Measurements from ENCODE around the gene MT1M.

MT1M gene

DNA sequence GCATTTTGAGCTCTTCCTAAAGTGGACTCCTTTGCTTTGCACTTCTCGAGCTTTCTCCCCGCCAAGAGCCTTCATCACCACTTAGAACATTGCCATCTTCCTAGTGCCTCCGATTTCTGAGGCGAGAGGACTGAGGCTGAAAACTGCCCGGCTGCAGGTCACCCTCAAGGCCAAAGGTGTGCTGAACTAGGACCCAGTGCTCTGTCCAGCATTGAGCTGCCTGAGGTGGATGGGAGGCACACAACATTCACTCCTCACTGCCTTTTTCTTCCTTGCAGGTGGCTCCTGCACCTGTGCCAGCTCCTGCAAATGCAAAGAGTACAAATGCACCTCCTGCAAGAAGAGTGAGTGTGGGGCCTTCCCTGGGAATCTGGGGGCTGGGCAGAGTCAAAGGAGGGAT, 11.4 kb downstream of the MT1M start:
- Mint-ChIP-seq H3K9me3 (no peaks in the 10 kb centered on the region), H3K4me1 (ENCODE audit: low read depth) (peaks cover 22% of the 10 kb centered on the region), H3K27ac (no peak overlapping the region), H3K4me3 (peak overlapping the region; percentile 63), H3K27me3 (peaks cover 34% of the 10 kb centered on the region), H3K36me3 (ENCODE audit: low read depth) (no peaks in the 10 kb centered on the region)
- no peak for DNase-seq

DNA sequence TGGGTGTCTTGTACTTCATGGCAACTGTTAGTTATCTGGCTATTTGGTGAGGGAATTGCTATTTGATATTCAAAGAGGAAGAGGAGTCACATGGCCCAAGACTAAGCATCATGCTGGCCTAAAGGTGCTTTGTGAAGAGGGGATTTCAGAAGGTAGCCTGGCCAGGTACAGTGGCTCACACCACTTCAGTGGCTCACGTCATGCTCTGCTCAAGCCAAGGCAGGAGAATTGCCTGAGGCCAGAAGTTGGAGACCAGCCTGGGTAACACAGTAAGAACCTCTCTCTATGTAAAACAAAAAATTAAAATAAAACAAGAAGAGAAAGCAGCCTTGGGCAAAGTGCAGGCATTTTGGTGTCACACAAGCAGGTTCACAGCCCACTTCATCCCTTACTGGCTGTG, 12.9 kb downstream of the MT1M start:
- Mint-ChIP-seq H3K4me3 (no peak overlapping the region), H3K27ac (no peak overlapping the region), H3K9me3 (no peaks in the 10 kb centered on the region), H3K4me1 (ENCODE audit: low read depth) (peaks cover 22% of the 10 kb centered on the region), H3K36me3 (ENCODE audit: low read depth) (no peaks in the 10 kb centered on the region), H3K27me3 (peaks cover 26% of the 10 kb centered on the region)
- DNase-seq: no peak

DNA sequence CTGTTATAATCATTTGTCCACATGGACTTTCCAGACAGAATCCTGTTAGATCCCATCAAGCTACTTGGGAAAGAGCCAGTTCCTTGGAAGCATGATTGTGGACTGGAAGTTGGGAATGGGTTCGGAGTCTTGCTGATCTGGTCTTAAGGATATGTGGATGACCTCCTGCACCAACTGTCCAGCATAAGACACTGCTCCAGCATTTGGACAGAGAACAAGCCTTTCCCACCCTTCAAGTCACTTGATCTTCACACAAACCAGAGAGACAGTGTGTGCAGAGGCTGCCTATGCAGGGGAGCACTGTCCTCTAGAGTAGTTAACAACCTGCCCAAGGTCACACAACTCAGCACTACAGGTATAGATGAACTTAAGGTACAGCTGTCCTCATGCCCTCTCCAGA, 13.4 kb downstream of the MT1M start:
- no peak overlapping the region for H3K27ac Mint-ChIP-seq
- H3K27me3 Mint-ChIP-seq: peaks cover 24% of the 10 kb centered on the region
- H3K36me3 Mint-ChIP-seq (ENCODE audit: low read depth): no peaks in the 10 kb centered on the region
- H3K4me3 Mint-ChIP-seq: no peak overlapping the region
- H3K4me1 Mint-ChIP-seq (ENCODE audit: low read depth): peaks cover 22% of the 10 kb centered on the region
- H3K9me3 Mint-ChIP-seq: no peaks in the 10 kb centered on the region
- no peak for DNase-seq

DNA sequence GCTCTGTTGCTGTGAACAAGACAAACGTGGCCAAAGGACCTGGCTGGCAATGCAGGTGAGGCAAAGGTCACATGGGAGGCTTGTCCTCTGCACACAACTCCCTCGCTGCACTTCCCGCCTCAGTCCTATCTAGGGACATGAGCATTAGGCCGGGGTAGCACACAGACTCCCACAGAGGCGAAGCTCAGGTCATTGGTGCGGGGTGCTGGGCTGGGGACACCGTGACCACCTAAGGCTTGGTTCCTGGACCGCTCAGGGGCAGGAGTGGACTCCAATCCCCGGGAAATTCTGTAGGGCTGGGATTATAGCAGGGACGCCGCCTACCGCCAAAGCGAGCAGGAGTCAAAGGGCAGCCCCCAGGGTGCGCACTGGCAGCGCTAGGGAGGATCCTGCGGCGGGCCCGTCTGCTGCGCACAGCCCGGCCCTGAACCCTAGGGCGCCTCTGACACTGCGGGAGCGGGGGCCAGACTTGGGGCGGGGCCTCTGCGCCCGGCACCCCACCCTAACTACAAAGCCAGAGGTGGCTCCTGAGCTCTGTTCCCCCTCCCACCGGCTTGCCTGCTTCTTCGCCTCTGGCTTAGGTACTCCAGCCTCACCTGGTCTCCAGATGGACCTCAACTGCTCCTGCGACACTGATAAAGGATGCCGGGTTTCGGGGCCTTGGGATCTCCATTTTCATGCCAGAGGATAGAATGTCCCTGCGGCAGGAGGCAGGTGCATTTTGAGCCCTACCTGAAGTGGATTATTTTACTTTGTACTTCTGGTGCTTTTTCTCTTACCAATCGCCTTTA, 15.4 kb downstream of the MT1M start:
- Mint-ChIP-seq H3K4me3 (no peak overlapping the region), H3K27ac (no peak overlapping the region), H3K4me1 (ENCODE audit: low read depth) (peaks cover 15% of the 10 kb centered on the region), H3K36me3 (ENCODE audit: low read depth) (no peaks in the 10 kb centered on the region), H3K9me3 (no peaks in the 10 kb centered on the region), H3K27me3 (peaks cover 35% of the 10 kb centered on the region)
- no peak for DNase-seq

DNA sequence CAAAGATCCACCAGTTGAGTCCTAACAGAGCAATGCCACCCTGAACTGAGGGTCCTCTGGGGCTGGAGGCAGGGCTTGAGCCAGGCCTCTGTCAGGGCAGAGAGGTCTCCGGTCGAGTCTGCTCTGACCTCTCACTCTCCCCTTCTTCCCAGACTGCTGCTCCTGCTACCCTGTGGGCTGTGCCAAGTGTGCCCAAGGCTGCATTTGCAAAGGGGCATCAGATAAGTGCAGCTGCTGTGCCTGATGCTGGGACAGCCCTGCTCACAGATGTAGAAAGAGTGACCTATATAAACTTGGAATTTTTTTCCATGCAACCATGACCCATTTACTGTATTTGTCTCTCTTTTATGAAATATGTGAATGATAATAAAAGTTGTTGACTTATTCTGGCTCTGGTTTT, 16.8 kb downstream of the MT1M start:
- H3K4me3 Mint-ChIP-seq: no peak overlapping the region
- H3K27ac Mint-ChIP-seq: no peak overlapping the region
- no peaks in the 10 kb centered on the region for H3K9me3 Mint-ChIP-seq
- peaks cover 37% of the 10 kb centered on the region for H3K27me3 Mint-ChIP-seq
- DNase-seq: no peak
- no peaks in the 10 kb centered on the region for H3K36me3 Mint-ChIP-seq (ENCODE audit: low read depth)
- H3K4me1 Mint-ChIP-seq (ENCODE audit: low read depth): peaks cover 1% of the 10 kb centered on the region

DNA sequence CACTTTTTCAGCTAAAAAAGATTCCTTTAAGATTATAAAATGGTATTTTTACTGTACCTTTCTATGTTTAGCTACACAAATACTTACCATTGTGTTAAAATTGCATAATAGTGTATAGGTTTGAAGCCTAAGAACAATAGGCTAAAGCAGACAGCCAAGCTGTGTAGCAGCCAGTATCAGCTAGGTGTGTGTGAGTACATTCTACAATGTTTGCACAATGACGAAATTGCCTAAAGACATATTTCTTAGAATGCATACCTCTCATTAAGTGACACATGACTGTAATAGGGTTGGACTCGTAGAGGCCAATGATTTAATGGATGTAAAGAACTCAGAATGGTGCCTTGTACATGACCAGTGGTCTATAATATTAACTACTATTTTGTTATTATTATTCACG, 17.4 kb downstream of the MT1M start:
- H3K27ac Mint-ChIP-seq: no peak overlapping the region
- H3K27me3 Mint-ChIP-seq: peaks cover 37% of the 10 kb centered on the region
- no peaks in the 10 kb centered on the region for H3K4me1 Mint-ChIP-seq (ENCODE audit: low read depth)
- no peak for DNase-seq
- no peaks in the 10 kb centered on the region for H3K36me3 Mint-ChIP-seq (ENCODE audit: low read depth)
- no peak overlapping the region for H3K4me3 Mint-ChIP-seq
- no peaks in the 10 kb centered on the region for H3K9me3 Mint-ChIP-seq

DNA sequence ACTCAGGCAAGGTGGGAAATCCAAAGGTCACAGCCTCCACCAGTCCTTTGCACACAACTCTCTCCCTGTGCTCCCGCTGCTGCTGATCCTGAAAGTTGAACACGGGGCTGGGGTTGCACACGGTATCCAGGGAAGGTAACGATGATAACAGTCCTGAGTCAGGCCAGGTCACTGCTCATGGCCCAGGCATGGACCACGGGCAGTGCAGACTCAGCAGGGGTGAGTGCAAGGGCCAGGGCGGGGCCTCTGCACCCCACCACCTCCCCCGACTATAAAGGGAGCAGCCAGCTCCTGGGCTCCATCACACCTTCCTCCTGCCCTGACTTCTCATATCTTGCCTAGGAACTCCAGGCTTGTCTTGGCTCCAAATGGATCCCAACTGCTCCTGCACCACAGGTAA, 19.1 kb downstream of the MT1M start, which contains the start of gene MT1B:
Gene MT1B, plus strand, starts transcription at position 301 of the 400 bp plus-strand sequence. Its CDS starts 68 bp downstream, at position 369.
- H3K27ac Mint-ChIP-seq: no peak within 1 kb of the TSS
- no peak for DNase-seq
- no peaks in the 10 kb centered on the region for H3K4me1 Mint-ChIP-seq (ENCODE audit: low read depth)
- no peak within 1 kb of the TSS for H3K4me3 Mint-ChIP-seq
- peaks cover 37% of the 10 kb centered on the region for H3K27me3 Mint-ChIP-seq
- H3K9me3 Mint-ChIP-seq: no peaks in the 10 kb centered on the region
- H3K36me3 Mint-ChIP-seq (ENCODE audit: low read depth): no peaks in the 10 kb centered on the region

DNA sequence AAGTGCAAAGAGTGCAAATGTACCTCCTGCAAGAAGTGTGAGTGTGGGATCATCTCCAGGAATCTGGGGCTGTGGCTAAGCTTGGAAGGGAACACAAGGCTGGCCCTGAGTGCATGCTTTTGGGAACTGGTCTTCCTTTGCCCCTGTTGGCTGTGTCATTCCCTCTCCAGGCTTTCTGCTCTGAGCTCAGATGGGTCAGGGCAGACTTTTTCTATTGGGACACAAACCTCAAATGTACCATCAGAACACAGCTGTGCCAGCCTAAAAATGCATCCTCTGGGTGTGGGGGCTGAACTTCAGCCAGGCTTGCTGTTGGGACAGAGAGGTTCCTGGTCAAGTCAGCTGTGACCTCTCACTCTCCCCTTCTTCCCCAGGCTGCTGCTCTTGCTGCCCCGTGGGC, 20.1 kb downstream of the MT1M start:
- DNase-seq: no peak
- Mint-ChIP-seq H3K27me3 (peaks cover 33% of the 10 kb centered on the region), H3K36me3 (ENCODE audit: low read depth) (no peaks in the 10 kb centered on the region), H3K9me3 (no peaks in the 10 kb centered on the region), H3K4me1 (ENCODE audit: low read depth) (peaks cover 6% of the 10 kb centered on the region), H3K4me3 (no peak overlapping the region), H3K27ac (no peak overlapping the region)

DNA sequence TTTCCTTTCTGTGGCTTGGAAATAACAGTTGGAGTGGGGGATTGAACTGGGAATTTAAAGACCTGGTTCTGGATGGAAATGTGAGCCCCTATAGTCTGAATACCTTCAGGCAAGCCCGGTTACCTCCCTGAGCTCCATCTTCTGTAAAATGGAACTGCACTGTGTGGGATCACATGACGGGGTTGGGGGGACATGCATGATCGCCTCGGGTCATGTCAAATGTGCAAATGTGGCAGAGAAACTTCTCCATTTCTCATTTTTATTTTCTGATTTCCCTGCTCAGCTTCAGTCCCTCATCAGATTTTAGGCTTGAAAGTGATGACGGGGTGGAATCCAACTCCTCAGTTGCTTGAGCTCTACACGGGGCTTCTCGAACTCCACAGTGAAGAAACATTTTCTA, 20.8 kb downstream of the MT1M start:
- H3K27ac Mint-ChIP-seq: no peak overlapping the region
- H3K27me3 Mint-ChIP-seq: peaks cover 33% of the 10 kb centered on the region
- no peak overlapping the region for H3K4me3 Mint-ChIP-seq
- H3K4me1 Mint-ChIP-seq (ENCODE audit: low read depth): peaks cover 10% of the 10 kb centered on the region
- DNase-seq: no peak
- peaks cover 2% of the 10 kb centered on the region for H3K36me3 Mint-ChIP-seq (ENCODE audit: low read depth)
- H3K9me3 Mint-ChIP-seq: no peaks in the 10 kb centered on the region

DNA sequence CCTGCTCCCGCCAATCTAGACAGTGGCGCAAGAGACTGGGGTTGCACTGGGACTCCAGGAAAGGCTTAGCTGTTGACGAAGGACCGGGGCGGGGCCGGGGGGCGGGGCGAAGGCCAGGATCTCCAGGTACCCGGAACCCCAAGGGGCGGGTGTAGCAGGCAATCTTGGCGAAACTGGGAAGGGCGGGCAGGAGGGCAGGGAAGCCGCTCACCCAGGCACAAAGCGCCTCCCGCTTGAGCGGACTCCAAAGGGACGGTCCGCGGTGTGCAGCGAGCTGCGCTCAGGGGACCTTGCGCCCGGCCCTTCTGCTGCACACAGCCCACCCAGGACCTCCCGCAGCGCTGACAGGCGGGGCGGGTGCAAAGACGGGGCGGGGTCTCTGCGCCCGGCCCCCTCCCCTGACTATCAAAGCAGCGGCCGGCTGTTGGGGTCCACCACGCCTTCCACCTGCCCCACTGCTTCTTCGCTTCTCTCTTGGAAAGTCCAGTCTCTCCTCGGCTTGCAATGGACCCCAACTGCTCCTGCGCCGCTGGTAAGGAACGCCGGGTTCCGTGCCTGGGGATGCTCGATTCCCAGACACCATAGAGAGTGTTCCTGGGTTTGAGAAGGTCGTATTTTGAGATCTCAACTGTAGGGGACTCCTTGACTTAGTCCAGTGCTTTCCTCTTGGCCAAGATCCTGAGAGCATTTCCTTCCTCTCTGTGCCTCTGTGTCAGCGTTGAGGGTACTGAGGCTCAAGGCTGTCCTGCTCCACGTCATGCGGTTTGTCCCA, 25.3 kb downstream of the MT1M start, which contains the start of gene MT1F:
Gene MT1F, plus strand, starts transcription at position 405 of the 772 bp plus-strand sequence. Its CDS starts 100 bp downstream, at position 505.
- peak; percentile 83 for DNase-seq
- Mint-ChIP-seq H3K9me3 (no peaks in the 10 kb centered on the region), H3K27ac (peak within 1 kb of the TSS; percentile 75), H3K4me3 (peak within 1 kb of the TSS; percentile 86), H3K36me3 (ENCODE audit: low read depth) (peaks cover 2% of the 10 kb centered on the region), H3K27me3 (peaks cover 3% of the 10 kb centered on the region), H3K4me1 (ENCODE audit: low read depth) (peaks cover 25% of the 10 kb centered on the region)

DNA sequence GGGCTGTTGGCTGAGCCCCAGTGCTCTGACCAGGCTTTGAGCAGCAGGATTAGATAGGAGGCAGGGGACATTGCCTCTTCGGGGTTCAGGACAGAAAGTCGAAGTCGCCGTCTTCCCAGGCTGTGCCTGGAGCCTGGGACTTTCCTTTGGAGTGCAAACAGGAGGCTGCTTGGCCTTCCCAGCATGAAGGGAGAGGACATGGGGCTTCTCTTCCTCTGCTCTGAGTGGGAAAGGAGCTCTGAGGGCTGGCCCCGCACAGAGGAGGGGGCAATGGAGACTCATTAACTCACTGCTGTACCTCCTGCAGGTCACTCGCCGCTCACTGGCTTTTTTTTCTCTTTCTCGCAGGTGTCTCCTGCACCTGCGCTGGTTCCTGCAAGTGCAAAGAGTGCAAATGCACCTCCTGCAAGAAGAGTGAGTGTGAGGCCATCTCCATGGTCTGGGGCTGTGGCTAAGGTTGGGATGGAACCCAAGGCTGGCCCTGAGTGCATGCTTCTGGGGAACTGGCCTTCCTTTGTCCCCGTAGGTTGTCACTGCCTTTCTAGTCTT, 25.9 kb downstream of the MT1M start:
- Mint-ChIP-seq H3K27ac (no peak overlapping the region), H3K36me3 (ENCODE audit: low read depth) (peaks cover 2% of the 10 kb centered on the region), H3K4me1 (ENCODE audit: low read depth) (peaks cover 28% of the 10 kb centered on the region), H3K4me3 (peak overlapping the region; percentile 86), H3K9me3 (no peaks in the 10 kb centered on the region), H3K27me3 (no peaks in the 10 kb centered on the region)
- DNase-seq: no peak

DNA sequence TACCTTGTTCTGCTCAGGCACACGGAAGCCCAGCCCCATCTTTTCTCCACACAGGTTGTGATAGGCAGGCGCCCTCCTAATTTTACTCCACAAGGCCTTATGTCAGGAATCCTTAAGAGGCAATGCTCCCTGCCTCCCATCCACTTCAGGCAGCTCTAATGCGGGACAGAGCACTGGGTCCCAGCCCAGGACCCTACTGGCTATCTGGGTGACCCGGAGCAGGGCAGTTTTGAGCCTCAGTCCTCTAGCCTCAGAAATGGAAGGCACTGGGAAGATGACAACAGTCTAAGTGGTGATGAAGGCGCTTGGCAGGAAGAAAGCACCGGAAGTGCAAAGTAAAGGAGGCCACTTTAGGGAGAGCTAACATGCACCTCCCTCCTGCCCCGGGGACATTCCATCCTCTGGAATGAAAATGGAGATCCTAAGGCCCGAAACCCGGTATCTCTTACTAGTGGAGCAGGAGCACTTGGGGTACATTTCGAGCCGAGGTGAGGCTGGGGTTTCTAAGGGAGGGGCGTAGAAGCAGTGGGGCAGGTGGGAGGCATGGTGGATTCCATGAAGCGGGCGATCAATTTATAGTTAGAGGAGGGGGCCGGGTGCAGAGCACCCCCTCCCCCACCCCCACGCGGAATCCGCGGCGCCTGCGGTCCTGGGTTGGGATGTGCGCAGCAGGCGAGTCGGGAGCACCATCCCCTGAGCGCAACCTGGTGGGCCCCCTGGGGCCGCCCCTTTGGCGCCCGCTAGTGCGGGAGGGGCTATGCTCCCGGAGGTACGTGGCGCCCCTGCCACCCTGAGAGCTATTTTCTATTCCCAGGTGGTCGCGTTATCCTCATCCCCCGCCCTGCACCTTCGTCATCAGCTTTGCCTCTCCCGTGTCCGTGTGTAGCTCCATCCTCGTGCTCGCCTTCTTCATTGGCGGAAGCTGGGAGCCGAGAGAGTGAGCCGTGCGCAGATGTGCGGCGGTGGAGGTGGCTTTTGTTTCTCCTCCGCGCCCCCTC, 30.2 kb downstream of the MT1M start:
- peak overlapping the region; percentile 85 for H3K27ac Mint-ChIP-seq
- DNase-seq: peak; percentile 63

DNA sequence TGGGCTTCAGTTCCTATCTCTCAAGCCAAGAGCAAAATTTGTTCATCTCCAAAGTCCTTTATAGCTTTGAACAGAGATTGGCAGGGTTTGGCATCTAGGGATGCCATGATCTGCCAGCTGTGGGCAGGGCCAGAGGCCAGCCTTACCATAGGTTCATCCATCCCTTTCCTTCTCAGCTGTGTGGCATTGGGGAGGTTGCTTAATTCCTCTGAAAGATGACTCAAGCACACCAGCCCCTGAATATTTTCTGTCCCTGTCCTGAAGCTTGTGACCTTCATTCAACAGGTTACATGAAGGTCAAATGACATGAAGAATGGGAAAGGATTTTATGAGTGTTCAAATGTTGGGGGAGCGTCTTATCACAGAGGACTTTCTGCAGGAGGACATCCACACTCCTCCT, 32.0 kb downstream of the MT1M start:
- Mint-ChIP-seq H3K4me3 (no peak overlapping the region), H3K4me1 (ENCODE audit: low read depth) (peaks cover 29% of the 10 kb centered on the region), H3K27ac (no peak overlapping the region), H3K27me3 (peaks cover 32% of the 10 kb centered on the region), H3K9me3 (no peaks in the 10 kb centered on the region), H3K36me3 (ENCODE audit: low read depth) (peaks cover 1% of the 10 kb centered on the region)
- no peak for DNase-seq

More for the DNA sequence above, 30.2 kb downstream of the MT1M start:
- Mint-ChIP-seq H3K4me3 (peak overlapping the region; percentile 80), H3K4me1 (ENCODE audit: low read depth) (peaks cover 26% of the 10 kb centered on the region), H3K36me3 (ENCODE audit: low read depth) (peaks cover 3% of the 10 kb centered on the region), H3K9me3 (no peaks in the 10 kb centered on the region), H3K27me3 (peaks cover 15% of the 10 kb centered on the region)

Measured in activated T-cell treated with anti-CD3 and anti-CD28 coated beads, Interleukin-2, amount 50 U/mL, for 24 hours (primary cell).